Gastroesophageal sphincter (tissue), 4 donors: ENCODE measurements around the gene FKBP15. TPM values are rescaled to one million over a fixed set of nuclear protein-coding genes. Genes with fewer than 3 reads are reported as not detected.
"Not testable (repeated sequence)": the region's sequence is repeated elsewhere in the genome, so short reads cannot be mapped to it uniquely, and the experiment has no call there.

ENCODE experiments used
- ATAC-seq: fragments of 150-250 bp; one replicate; pipeline ENCODE4 v1.9.1; 2016; ENCODE audit warnings: mild to moderate bottlenecking, moderate library complexity
- H3K27ac ChIP-seq, 4 donors: fragments of 200-600 bp; sonication (generic) in 3 of 4; 1 replicate in 3 of 4; 2 replicates in 1 of 4; pipeline ENCODE4 v1.5.1; 2016 to 2019
- H3K27me3 ChIP-seq: fragments of 200-600 bp; sonication (generic); one replicate; pipeline ENCODE4 v1.5.1; 2019
- H3K36me3 ChIP-seq, 2 donors: fragments of 200-600 bp; sonication (generic); one replicate each; pipeline ENCODE4 v1.5.1; 2019; ENCODE audit warnings: control low read depth in 1 of 2
- H3K4me1 ChIP-seq, 3 donors: fragments of 200-600 bp; sonication (generic); 1 replicate in 2 of 3; 2 replicates in 1 of 3; pipeline ENCODE4 v1.5.1; 2016 to 2019; ENCODE audit warnings: control low read depth in 2 of 3
- H3K4me3 ChIP-seq, 2 donors: fragments of 200-600 bp; sonication (generic); one replicate each; pipeline ENCODE4 v1.5.1; 2019; ENCODE audit warnings: mild to moderate bottlenecking in 1 of 2, moderate library complexity in 1 of 2
- H3K9me3 ChIP-seq, 3 donors: fragments of 200-600 bp; sonication (generic); one replicate each; pipeline ENCODE4 v1.5.1; 2017 to 2019; ENCODE audit warnings: control low read depth in 2 of 3
- CTCF ChIP-seq, 4 experiments: fragments of 200-600 bp in 2 of 4; fragments of 450-650 bp in 2 of 4; sonication (generic) in 1 of 4; IDR thresholded peaks; one replicate each; pipeline ENCODE4 v1.5.1; 2017 to 2019; ENCODE audit warnings: antibody characterized with exemption in 4 of 4, mild to moderate bottlenecking in 2 of 4, moderate library complexity in 2 of 4
- EP300 ChIP-seq: sonication (generic); formaldehyde crosslinking; IDR thresholded peaks from one replicate; pipeline ENCODE4 v1.6.1; 2017; ENCODE audit warnings: antibody characterized with exemption, mild to moderate bottlenecking
- POLR2A ChIP-seq, 2 donors: fragments of 450-650 bp; IDR thresholded peaks; one replicate each; pipeline ENCODE4 v1.6.1; 2017; ENCODE audit warnings: antibody characterized with exemption in 2 of 2, mild to moderate bottlenecking in 2 of 2, moderate library complexity in 1 of 2
- POLR2AphosphoS5 ChIP-seq: sonication (generic); formaldehyde crosslinking; IDR thresholded peaks from one replicate; pipeline ENCODE4 v1.6.1; 2017; ENCODE audit warnings: antibody characterized with exemption
- WGBS, 2 donors: methylation state at CpG; one replicate each; pipeline ENCODE4 v1.1.5; 2018; ENCODE audit warnings: low coverage in 1 of 2; 5-methylcytosine and 5-hydroxymethylcytosine counted together
- total RNA-seq, 4 donors: library from RNA; depleted of rRNA; stranded (reverse); fragments of >200 nt; gene quantifications; one replicate each; pipeline ENCODE4 v1.1.0, GENCODE V29; 2016

Gene FKBP15
- total RNA-seq, 4 donors from 2014 or later = 20.2 to 30.7 (median 22.7) TPM

- Histone ChIP-seq H3K36me3 (peaks cover 0 to 52% of the 10 kb centered on the region in 2 donors), H3K27ac (no peak overlapping the region), H3K4me1 (no peaks in the 10 kb centered on the region), H3K4me3 (no peak overlapping the region), H3K9me3 (no peaks in the 10 kb centered on the region), H3K27me3 (no peaks in the 10 kb centered on the region)
- no peak for ATAC-seq
- TF ChIP-seq POLR2A (IDR thresholded peaks at IDR 0.05) (no peak), POLR2AphosphoS5 (no peak), EP300 (no peak), CTCF (IDR thresholded peaks at IDR 0.05) (no peak)
- WGBS, 2 donors = 100% methylated on average over 1 of the region's 1 CpG
Observed at GRCh38 chr9:113254991-113255390, 33.9 kb upstream of the FKBP15 start.

GRCh38 chr9:113250807-113251206, 29.7 kb upstream of the FKBP15 start:
- Histone ChIP-seq H3K36me3 (peaks cover 0 to 13% of the 10 kb centered on the region in 2 donors), H3K4me3 (no peak overlapping the region), H3K9me3 (no peaks in the 10 kb centered on the region), H3K27me3 (no peaks in the 10 kb centered on the region), H3K4me1 (no peaks in the 10 kb centered on the region), H3K27ac (no peak overlapping the region)
- WGBS, 2 donors = 95 to 100% methylated on average over 1 to 2 of the region's 2 CpGs
- ATAC-seq = no peak
- TF ChIP-seq CTCF (IDR thresholded peaks at IDR 0.05) (no peak), EP300 (no peak), POLR2A (IDR thresholded peaks at IDR 0.05) (no peak), POLR2AphosphoS5 (no peak)

GRCh38 chr9:113249661-113250060, 28.6 kb upstream of the FKBP15 start:
- H3K27ac ChIP-seq, ATAC-seq, H3K4me3 ChIP-seq, H3K36me3 ChIP-seq, H3K9me3 ChIP-seq, H3K4me1 ChIP-seq, H3K27me3 ChIP-seq: not testable (repeated sequence)
- WGBS, 2 donors = 100% methylated on average over 1 of the region's 2 CpGs

- TF ChIP-seq CTCF (IDR thresholded peaks at IDR 0.05) (no peak), POLR2AphosphoS5 (no peak), POLR2A (IDR thresholded peaks at IDR 0.05) (no peak), EP300 (no peak)
- H3K4me3 ChIP-seq = no peak overlapping the region
Observed at GRCh38 chr9:113247640-113248039, 26.6 kb upstream of the FKBP15 start.

GRCh38 chr9:113246928-113247327, 25.9 kb upstream of the FKBP15 start:
- no peaks in the 10 kb centered on the region for H3K9me3 ChIP-seq
- WGBS, 2 donors = 86 to 87% methylated on average over 4 of the region's 6 CpGs
- H3K4me1 ChIP-seq = no peaks in the 10 kb centered on the region
- no peak for ATAC-seq
- H3K27ac ChIP-seq = no peak overlapping the region
- H3K36me3 ChIP-seq = no peaks in the 10 kb centered on the region
- no peak for TF ChIP-seq POLR2A (IDR thresholded peaks at IDR 0.05)
- TF ChIP-seq CTCF (IDR thresholded peaks at IDR 0.05) = no peak
- TF ChIP-seq POLR2AphosphoS5 = no peak
- no peak for TF ChIP-seq EP300
- H3K27me3 ChIP-seq = no peaks in the 10 kb centered on the region
- no peak overlapping the region for H3K4me3 ChIP-seq

More at GRCh38 chr9:113247640-113248039, 26.6 kb upstream of the FKBP15 start:
- no peak for ATAC-seq
- Histone ChIP-seq H3K27me3 (no peaks in the 10 kb centered on the region), H3K27ac (no peak overlapping the region), H3K36me3 (no peaks in the 10 kb centered on the region), H3K9me3 (no peaks in the 10 kb centered on the region), H3K4me1 (no peaks in the 10 kb centered on the region)
